Mammary epithelial cell (primary cell): ENCODE results near the gene ARHGEF19.

Experiments used
- CTCF ChIP-seq, 2 donors: IDR thresholded peaks in 1 of 2; conservative IDR thresholded peaks in 1 of 2; 2 replicates each; pipeline ENCODE4 v1.5.1; 2011 to 2012; ENCODE audit warnings: inconsistent platforms in 2 of 2, low read length in 2 of 2, mild to moderate bottlenecking in 2 of 2, control low read depth in 1 of 2, low read depth in 1 of 2; ENCODE audit not compliant: insufficient read depth in 1 of 2; ENCODE audit errors: extremely low read depth in 1 of 2
- EZH2 ChIP-seq: IDR thresholded peaks from 2 replicates; pipeline ENCODE4 v1.6.1; 2012; ENCODE audit warnings: low read length, inconsistent platforms, borderline replicate concordance

- no peak for TF ChIP-seq EZH2
- TF ChIP-seq CTCF (conservative IDR thresholded peaks at IDR 0.05 in 1 of 2, IDR thresholded peaks at IDR 0.05 in 1 of 2; ENCODE audit: extremely low read depth in 1 of 2, insufficient read depth in 1 of 2, low read depth in 1 of 2, low read length in 2 of 2), result no peak
Measured at GRCh38 chr1:16172964-16173446, 39.4 kb downstream of the ARHGEF19 start.
